WTC11 (cell line): ENCODE data around the gene NDUFS7. TPM values are rescaled to one million over a fixed set of nuclear protein-coding genes. Genes with fewer than 3 reads are reported as not detected.

Experiments
- ATAC-seq: fragments of 200-7000 bp; cut with Tn5 transposase; 2 replicates; pipeline ENCODE4 v1.10.0; 2021; ENCODE audit warnings: mild to moderate bottlenecking, moderate library complexity
- CTCF ChIA-PET: fragments of 300-600 bp; sonication (Branson Sonifier 250); formaldehyde crosslinking; loops from one replicate; lab custom pipeline; 2021; ENCODE audit warnings: antibody characterized with exemption; lab: Charles Lee
- POLR2A ChIA-PET: fragments of 350-600 bp; sonication (Branson Sonifier 250); formaldehyde crosslinking; loops from one replicate; lab custom pipeline; 2021; ENCODE audit warnings: antibody characterized with exemption; lab: Charles Lee
- DNase-seq: peaks from one replicate; pipeline ENCODE4 v3.0.0; 2021; ENCODE audit warnings: low spot score
- H3K27ac Mint-ChIP-seq: 2 replicates; pipeline ENCODE4 v1.8.0; 2021; ENCODE audit warnings: mixed read lengths
- H3K27me3 Mint-ChIP-seq: 2 replicates; pipeline ENCODE4 v1.8.0; 2021; ENCODE audit warnings: low read depth, mild to moderate bottlenecking, moderate library complexity, mixed read lengths
- H3K36me3 Mint-ChIP-seq: 2 replicates; pipeline ENCODE4 v1.8.0; 2021; ENCODE audit warnings: mixed read lengths
- H3K4me1 Mint-ChIP-seq: 2 replicates; pipeline ENCODE4 v1.8.0; 2022; ENCODE audit warnings: mixed read lengths
- H3K4me3 Mint-ChIP-seq: 2 replicates; pipeline ENCODE4 v1.8.0; 2021; ENCODE audit warnings: mild to moderate bottlenecking, moderate library complexity, mixed read lengths
- H3K9me3 Mint-ChIP-seq: 2 replicates; pipeline ENCODE4 v1.8.0; 2021; ENCODE audit warnings: mixed read lengths
- ATF6 ChIP-seq: sonication (generic); formaldehyde crosslinking; IDR thresholded peaks from 2 replicates; pipeline ENCODE4 v1.8.1; 2023; ENCODE audit warnings: mild to moderate bottlenecking, missing genetic modification reagents
- EMX1 ChIP-seq: fragments of 250-450 bp; sonication (Bioruptor Pico); IDR thresholded peaks from 2 replicates; pipeline ENCODE4 v1.8.0; 2021; ENCODE audit warnings: mild to moderate bottlenecking
- GABPB1 ChIP-seq: sonication (generic); formaldehyde crosslinking; IDR thresholded peaks from 2 replicates; pipeline ENCODE4 v1.8.1; 2023; ENCODE audit warnings: mild to moderate bottlenecking, missing genetic modification reagents
- MYBL2 ChIP-seq: sonication (generic); formaldehyde crosslinking; IDR thresholded peaks from 2 replicates; pipeline ENCODE4 v1.8.1; 2023; ENCODE audit warnings: mild to moderate bottlenecking, moderate library complexity, missing genetic modification reagents
- NR3C1 ChIP-seq: sonication (generic); formaldehyde crosslinking; conservative IDR thresholded peaks from 2 replicates; pipeline ENCODE4 v1.8.1; 2023; ENCODE audit warnings: low read depth, mild to moderate bottlenecking, missing genetic modification reagents
- PRRX2 ChIP-seq: fragments of 250-450 bp; sonication (Bioruptor Pico); IDR thresholded peaks from 2 replicates; pipeline ENCODE4 v1.8.0; 2021; ENCODE audit warnings: mild to moderate bottlenecking
- RORB ChIP-seq: fragments of 250-450 bp; sonication (Bioruptor Pico); IDR thresholded peaks from 2 replicates; pipeline ENCODE4 v1.9.0; 2021; ENCODE audit warnings: mild to moderate bottlenecking
- TCF7 ChIP-seq: sonication (generic); formaldehyde crosslinking; IDR thresholded peaks from 2 replicates; pipeline ENCODE4 v1.8.0; 2022; ENCODE audit warnings: mild to moderate bottlenecking, low read depth, missing genetic modification reagents, moderate library complexity
- TP53 ChIP-seq: sonication (generic); formaldehyde crosslinking; IDR thresholded peaks from 2 replicates; pipeline ENCODE4 v1.8.1; 2023; ENCODE audit warnings: mild to moderate bottlenecking, missing genetic modification reagents
- ZNF138 ChIP-seq: sonication (generic); formaldehyde crosslinking; conservative IDR thresholded peaks from 2 replicates; pipeline ENCODE4 v1.8.1; 2022; ENCODE audit warnings: mild to moderate bottlenecking, moderate library complexity, missing genetic modification reagents
- ZNF263 ChIP-seq: sonication (generic); formaldehyde crosslinking; IDR thresholded peaks from 2 replicates; pipeline ENCODE4 v1.8.1; 2022; ENCODE audit warnings: low read depth, mild to moderate bottlenecking, moderate library complexity, missing genetic modification reagents
- ZNF416 ChIP-seq: fragments of 250-450 bp; sonication (Bioruptor Pico); IDR thresholded peaks from 2 replicates; pipeline ENCODE4 v1.9.0; 2021; ENCODE audit warnings: mild to moderate bottlenecking, inconsistent platforms
- ZNF425 ChIP-seq: fragments of 250-450 bp; sonication (Bioruptor Pico); conservative IDR thresholded peaks from 2 replicates; pipeline ENCODE4 v1.9.0; 2021; ENCODE audit warnings: mild to moderate bottlenecking
- total RNA-seq: library from RNA; stranded (reverse); gene quantifications from 3 replicates; pipeline ENCODE4 v1.2.3, GENCODE V29; 2021
- TF ChIP-seq, protein P1 (sequence below): sonication (generic); formaldehyde crosslinking; IDR thresholded peaks from 2 replicates; pipeline ENCODE4 v1.8.1; 2023; ENCODE audit warnings: mild to moderate bottlenecking, missing genetic modification reagents, borderline replicate concordance
- TF ChIP-seq, protein P2 (sequence below): sonication (generic); formaldehyde crosslinking; IDR thresholded peaks from 2 replicates; pipeline ENCODE4 v1.8.0; 2023; ENCODE audit warnings: mild to moderate bottlenecking, missing genetic modification reagents
- TF ChIP-seq, protein P3 (sequence below): sonication (generic); formaldehyde crosslinking; IDR thresholded peaks from 2 replicates; pipeline ENCODE4 v1.8.1; 2023; ENCODE audit warnings: mild to moderate bottlenecking, missing genetic modification reagents, moderate library complexity

NDUFS7 gene
- total RNA-seq, 1 experiment from 2014 or later, result 136 TPM

- H3K4me1 Mint-ChIP-seq, result no peaks in the 10 kb centered on the region; the same call in 1 of the 2 replicates
- ChIA-PET POLR2A (no interaction called here), CTCF (no interaction called here)
- DNase-seq (no peak), ATAC-seq (no peak)
- H3K4me3 Mint-ChIP-seq, result no peak overlapping the region
- no peak for TF ChIP-seq MYBL2 (CRISPR knock-in tag)
- TF ChIP-seq NR3C1, result no peak
- no peak for TF ChIP-seq TP53 (CRISPR knock-in tag)
- TF ChIP-seq, protein P1, sequence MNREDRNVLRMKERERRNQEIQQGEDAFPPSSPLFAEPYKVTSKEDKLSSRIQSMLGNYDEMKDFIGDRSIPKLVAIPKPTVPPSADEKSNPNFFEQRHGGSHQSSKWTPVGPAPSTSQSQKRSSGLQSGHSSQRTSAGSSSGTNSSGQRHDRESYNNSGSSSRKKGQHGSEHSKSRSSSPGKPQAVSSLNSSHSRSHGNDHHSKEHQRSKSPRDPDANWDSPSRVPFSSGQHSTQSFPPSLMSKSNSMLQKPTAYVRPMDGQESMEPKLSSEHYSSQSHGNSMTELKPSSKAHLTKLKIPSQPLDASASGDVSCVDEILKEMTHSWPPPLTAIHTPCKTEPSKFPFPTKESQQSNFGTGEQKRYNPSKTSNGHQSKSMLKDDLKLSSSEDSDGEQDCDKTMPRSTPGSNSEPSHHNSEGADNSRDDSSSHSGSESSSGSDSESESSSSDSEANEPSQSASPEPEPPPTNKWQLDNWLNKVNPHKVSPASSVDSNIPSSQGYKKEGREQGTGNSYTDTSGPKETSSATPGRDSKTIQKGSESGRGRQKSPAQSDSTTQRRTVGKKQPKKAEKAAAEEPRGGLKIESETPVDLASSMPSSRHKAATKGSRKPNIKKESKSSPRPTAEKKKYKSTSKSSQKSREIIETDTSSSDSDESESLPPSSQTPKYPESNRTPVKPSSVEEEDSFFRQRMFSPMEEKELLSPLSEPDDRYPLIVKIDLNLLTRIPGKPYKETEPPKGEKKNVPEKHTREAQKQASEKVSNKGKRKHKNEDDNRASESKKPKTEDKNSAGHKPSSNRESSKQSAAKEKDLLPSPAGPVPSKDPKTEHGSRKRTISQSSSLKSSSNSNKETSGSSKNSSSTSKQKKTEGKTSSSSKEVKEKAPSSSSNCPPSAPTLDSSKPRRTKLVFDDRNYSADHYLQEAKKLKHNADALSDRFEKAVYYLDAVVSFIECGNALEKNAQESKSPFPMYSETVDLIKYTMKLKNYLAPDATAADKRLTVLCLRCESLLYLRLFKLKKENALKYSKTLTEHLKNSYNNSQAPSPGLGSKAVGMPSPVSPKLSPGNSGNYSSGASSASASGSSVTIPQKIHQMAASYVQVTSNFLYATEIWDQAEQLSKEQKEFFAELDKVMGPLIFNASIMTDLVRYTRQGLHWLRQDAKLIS, result no peak
- TF ChIP-seq EMX1 (CRISPR knock-in tag), result no peak
- no peak for TF ChIP-seq TCF7 (CRISPR knock-in tag)
- TF ChIP-seq ATF6 (CRISPR knock-in tag), result no peak
- peaks cover 48% of the 10 kb centered on the region for H3K36me3 Mint-ChIP-seq
- no peaks in the 10 kb centered on the region for H3K27me3 Mint-ChIP-seq
- no peaks in the 10 kb centered on the region for H3K9me3 Mint-ChIP-seq
- H3K27ac Mint-ChIP-seq, result peak overlapping the region; percentile 81
Measured at GRCh38 chr19:1365319-1366269, 18.1 kb upstream of the NDUFS7 start.

GRCh38 chr19:1366296-1366695 lies 17.4 kb upstream of the NDUFS7 start:
- ChIA-PET POLR2A (no interaction called here), CTCF (no interaction called here)
- Mint-ChIP-seq H3K4me1 (no peaks in the 10 kb centered on the region; the same call in 1 of the 2 replicates), H3K27me3 (no peaks in the 10 kb centered on the region), H3K9me3 (no peaks in the 10 kb centered on the region), H3K27ac (no peak overlapping the region), H3K36me3 (peaks cover 49% of the 10 kb centered on the region), H3K4me3 (no peak overlapping the region)
- ATAC-seq (no peak), DNase-seq (no peak)
- no peak for TF ChIP-seq RORB (CRISPR knock-in tag)

- Mint-ChIP-seq H3K27me3 (no peaks in the 10 kb centered on the region), H3K27ac (peak overlapping the region; percentile 65; the same call in 1 of the 2 replicates), H3K36me3 (peaks cover 48% of the 10 kb centered on the region), H3K9me3 (no peaks in the 10 kb centered on the region), H3K4me1 (no peaks in the 10 kb centered on the region), H3K4me3 (no peak overlapping the region)
- CTCF ChIA-PET, result no interaction called here
- DNase-seq (no peak), ATAC-seq (no peak)
- POLR2A ChIA-PET, result no interaction called here
- TF ChIP-seq ZNF425 (CRISPR knock-in tag), result no peak
- TF ChIP-seq MYBL2 (CRISPR knock-in tag), result no peak
- TF ChIP-seq, protein P2, sequence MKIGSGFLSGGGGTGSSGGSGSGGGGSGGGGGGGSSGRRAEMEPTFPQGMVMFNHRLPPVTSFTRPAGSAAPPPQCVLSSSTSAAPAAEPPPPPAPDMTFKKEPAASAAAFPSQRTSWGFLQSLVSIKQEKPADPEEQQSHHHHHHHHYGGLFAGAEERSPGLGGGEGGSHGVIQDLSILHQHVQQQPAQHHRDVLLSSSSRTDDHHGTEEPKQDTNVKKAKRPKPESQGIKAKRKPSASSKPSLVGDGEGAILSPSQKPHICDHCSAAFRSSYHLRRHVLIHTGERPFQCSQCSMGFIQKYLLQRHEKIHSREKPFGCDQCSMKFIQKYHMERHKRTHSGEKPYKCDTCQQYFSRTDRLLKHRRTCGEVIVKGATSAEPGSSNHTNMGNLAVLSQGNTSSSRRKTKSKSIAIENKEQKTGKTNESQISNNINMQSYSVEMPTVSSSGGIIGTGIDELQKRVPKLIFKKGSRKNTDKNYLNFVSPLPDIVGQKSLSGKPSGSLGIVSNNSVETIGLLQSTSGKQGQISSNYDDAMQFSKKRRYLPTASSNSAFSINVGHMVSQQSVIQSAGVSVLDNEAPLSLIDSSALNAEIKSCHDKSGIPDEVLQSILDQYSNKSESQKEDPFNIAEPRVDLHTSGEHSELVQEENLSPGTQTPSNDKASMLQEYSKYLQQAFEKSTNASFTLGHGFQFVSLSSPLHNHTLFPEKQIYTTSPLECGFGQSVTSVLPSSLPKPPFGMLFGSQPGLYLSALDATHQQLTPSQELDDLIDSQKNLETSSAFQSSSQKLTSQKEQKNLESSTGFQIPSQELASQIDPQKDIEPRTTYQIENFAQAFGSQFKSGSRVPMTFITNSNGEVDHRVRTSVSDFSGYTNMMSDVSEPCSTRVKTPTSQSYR (CRISPR knock-in tag), result no peak
- TF ChIP-seq PRRX2 (CRISPR knock-in tag), result no peak
- no peak for TF ChIP-seq ZNF263 (CRISPR knock-in tag)
- no peak for TF ChIP-seq ZNF138 (CRISPR knock-in tag)
- TF ChIP-seq, protein P3, sequence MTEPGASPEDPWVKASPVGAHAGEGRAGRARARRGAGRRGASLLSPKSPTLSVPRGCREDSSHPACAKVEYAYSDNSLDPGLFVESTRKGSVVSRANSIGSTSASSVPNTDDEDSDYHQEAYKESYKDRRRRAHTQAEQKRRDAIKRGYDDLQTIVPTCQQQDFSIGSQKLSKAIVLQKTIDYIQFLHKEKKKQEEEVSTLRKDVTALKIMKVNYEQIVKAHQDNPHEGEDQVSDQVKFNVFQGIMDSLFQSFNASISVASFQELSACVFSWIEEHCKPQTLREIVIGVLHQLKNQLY (CRISPR knock-in tag), result no peak
- no peak for TF ChIP-seq ZNF416
- TF ChIP-seq GABPB1 (CRISPR knock-in tag), result no peak
Measured at GRCh38 chr19:1366899-1367870, 16.5 kb upstream of the NDUFS7 start.
